RWPE2 (cell line): Measurements from ENCODE around the gene BOLA2.
A peak's percentile ranks its signal among the peaks of the same experiment; 100 is the strongest.
"Not testable (repeated sequence)": the region's sequence is repeated elsewhere in the genome, so short reads cannot be mapped to it uniquely, and the experiment has no call there.

ENCODE experiments used
- ATAC-seq: fragments of 200-7000 bp; cut with Tn5 transposase; 3 replicates; pipeline ENCODE4 v1.9.1; 2021; ENCODE audit warnings: low read depth
- DNase-seq: peaks from one replicate; pipeline ENCODE4 v3.0.0-alpha.2; 2020; ENCODE audit warnings: low spot score
- H3K27ac ChIP-seq: fragments of 450-650 bp; 2 replicates; pipeline ENCODE4 v1.5.1; 2017; ENCODE audit warnings: mild to moderate bottlenecking; ENCODE audit not compliant: poor library complexity, severe bottlenecking
- H3K27me3 ChIP-seq: fragments of 250-450 bp; sonication (Bioruptor Pico); 2 replicates; pipeline ENCODE4 v1.5.1; 2021; ENCODE audit warnings: mild to moderate bottlenecking, moderate library complexity; ENCODE audit not compliant: insufficient read depth, poor library complexity, severe bottlenecking
- H3K36me3 ChIP-seq: fragments of 250-450 bp; sonication (Bioruptor Pico); 2 replicates; pipeline ENCODE4 v1.5.1; 2020; ENCODE audit warnings: low read depth, mild to moderate bottlenecking, moderate library complexity
- H3K4me1 ChIP-seq: fragments of 250-450 bp; sonication (Bioruptor Pico); 2 replicates; pipeline ENCODE4 v1.5.1; 2021; ENCODE audit warnings: mild to moderate bottlenecking, moderate library complexity; ENCODE audit not compliant: insufficient read depth, poor library complexity, severe bottlenecking
- H3K4me3 ChIP-seq: fragments of 250-450 bp; sonication (Bioruptor Pico); 2 replicates; pipeline ENCODE4 v1.5.1; 2021; ENCODE audit warnings: mild to moderate bottlenecking, moderate library complexity; ENCODE audit not compliant: severe bottlenecking
- H3K9me3 ChIP-seq: fragments of 250-450 bp; sonication (Bioruptor Pico); 2 replicates; pipeline ENCODE4 v1.5.1; 2021; ENCODE audit warnings: mild to moderate bottlenecking, moderate library complexity; ENCODE audit not compliant: severe bottlenecking

BOLA2 gene

DNA sequence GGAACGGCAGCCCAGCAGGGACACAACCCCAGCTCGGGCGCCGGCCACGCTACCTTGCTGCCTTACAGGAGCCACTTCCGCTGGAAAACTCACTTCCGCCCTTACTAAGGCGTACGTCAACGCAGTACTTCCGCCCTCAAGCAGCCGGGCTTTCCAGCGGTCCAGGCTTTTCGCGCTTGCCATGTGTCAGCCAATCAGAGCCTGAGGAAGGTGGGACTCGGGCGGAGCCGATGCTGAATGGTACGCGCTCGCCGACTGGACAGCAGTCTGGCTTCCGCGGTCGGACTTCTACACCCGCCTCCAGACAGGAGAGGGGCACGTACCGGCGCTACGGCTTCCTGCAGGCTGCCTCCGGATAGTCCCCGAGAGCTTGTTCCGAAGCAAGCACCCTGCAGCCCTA lies at the start of gene BOLA2, which contains the start of gene SLX1B:
TSS of gene BOLA2 (minus strand) at position 83 of the 400 bp plus-strand sequence. CDS start 98 bp downstream, outside the sequence.
TSS of gene SLX1B (plus strand) at position 265 of the 400 bp plus-strand sequence.
- peak; percentile 93 for ATAC-seq
- not testable (repeated sequence) for H3K9me3 ChIP-seq, H3K36me3 ChIP-seq, H3K27me3 ChIP-seq, H3K4me3 ChIP-seq, H3K4me1 ChIP-seq, DNase-seq, H3K27ac ChIP-seq

DNA sequence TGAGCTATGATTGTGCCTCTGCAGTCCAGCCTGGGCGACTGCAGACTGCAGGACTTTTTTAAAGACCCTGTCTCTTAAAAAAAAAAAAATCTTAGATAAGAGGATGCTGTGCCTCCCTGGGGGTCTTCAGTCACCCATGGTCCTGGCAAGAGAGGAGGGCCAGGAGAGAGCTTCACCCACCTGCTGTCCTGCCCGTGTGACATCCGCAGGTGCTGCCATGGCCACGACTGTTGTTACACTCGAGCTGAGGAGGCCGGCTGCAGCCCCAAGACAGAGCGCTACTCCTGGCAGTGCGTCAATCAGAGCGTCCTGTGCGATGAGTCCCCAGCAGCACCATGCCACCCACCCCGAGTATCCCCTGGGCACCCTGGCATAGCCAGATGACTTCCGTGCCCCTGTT lies 28.1 kb upstream of the BOLA2 start:
- H3K27ac ChIP-seq, ATAC-seq, H3K27me3 ChIP-seq, H3K4me1 ChIP-seq, H3K4me3 ChIP-seq, H3K9me3 ChIP-seq, H3K36me3 ChIP-seq: not testable (repeated sequence)
- peak; percentile 19 for DNase-seq

DNA sequence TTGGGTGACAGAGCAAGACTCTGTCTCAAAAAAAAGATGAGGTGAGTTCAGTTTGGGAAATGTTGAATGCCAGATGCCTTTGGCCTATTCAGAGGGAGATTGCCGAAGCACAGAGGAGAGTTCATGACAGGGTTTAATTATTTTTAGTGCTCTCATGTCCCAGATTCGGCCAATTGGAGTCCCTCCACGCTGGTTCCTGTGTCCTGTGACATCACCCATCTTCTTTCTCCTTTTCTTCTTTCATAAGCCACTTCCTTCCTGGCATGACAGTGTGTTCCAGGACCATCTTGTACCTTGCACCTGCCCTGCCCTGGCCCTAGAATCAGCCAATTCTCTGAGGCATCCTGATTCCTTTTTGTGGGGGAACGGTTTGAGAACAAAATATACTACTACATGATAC lies 17.9 kb upstream of the BOLA2 start:
- ATAC-seq, H3K36me3 ChIP-seq, H3K9me3 ChIP-seq, H3K4me3 ChIP-seq, H3K4me1 ChIP-seq, H3K27me3 ChIP-seq, DNase-seq, H3K27ac ChIP-seq: not testable (repeated sequence)

DNA sequence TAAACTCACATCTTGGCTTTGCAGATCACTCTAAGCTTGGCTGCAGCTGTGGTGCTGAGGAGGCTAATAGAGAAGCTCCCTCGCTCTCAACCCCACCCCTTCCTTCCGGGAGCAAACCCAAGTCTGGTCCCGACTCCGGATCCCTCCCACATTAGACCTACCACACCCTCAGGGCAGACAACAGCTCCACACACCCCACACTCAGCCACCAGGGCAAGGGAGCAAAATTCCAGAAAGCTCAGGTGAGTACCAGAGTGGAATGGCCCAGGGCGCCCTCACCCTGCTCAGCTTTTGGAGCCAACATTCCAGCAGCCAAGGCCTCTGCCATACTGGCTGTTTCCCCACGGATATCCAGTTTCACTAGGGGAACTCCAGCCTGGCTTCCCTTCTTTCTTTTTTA lies 15.5 kb upstream of the BOLA2 start:
- not testable (repeated sequence) for H3K27me3 ChIP-seq, H3K27ac ChIP-seq, H3K4me1 ChIP-seq, H3K36me3 ChIP-seq, H3K9me3 ChIP-seq, H3K4me3 ChIP-seq
- ATAC-seq (peak; percentile 85), DNase-seq (peak; percentile 81)

DNA sequence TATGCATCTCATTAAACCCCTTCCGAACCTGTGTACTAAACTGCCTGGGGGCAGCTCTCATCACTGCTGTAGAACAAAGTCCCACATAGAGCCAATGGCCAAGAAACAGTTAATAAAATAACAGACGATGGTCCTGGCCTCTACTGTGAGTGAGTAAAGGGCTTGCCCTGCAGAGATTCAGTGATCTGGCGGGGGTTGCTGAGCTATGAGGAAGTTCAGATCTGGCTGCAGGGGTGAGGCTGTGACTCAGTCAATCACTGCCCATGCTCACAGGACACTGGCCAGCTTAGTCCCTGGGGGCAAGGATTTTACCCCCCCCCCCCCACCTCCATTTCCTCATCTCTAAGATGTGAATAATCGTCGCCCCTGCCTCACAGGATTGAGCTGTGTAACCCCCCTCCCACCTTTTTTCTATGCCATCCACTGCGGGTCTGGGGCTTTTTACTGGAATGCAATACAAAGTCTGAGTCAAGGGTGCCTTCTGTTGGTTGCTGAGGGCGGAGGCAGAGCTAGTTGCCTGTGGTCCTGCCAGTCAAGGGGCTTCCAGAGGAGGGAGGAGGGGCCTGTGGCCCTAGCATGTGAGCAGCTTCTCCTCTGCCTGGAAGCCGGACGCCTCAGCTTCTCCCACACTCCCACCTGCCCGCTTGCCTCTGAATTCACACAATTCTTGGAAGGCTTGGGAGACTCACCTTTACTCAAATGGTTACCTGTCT lies 13.7 kb upstream of the BOLA2 start:
- ATAC-seq: peak; percentile 69
- H3K9me3 ChIP-seq, H3K4me1 ChIP-seq, H3K36me3 ChIP-seq, H3K4me3 ChIP-seq, H3K27me3 ChIP-seq, H3K27ac ChIP-seq, DNase-seq: not testable (repeated sequence)

DNA sequence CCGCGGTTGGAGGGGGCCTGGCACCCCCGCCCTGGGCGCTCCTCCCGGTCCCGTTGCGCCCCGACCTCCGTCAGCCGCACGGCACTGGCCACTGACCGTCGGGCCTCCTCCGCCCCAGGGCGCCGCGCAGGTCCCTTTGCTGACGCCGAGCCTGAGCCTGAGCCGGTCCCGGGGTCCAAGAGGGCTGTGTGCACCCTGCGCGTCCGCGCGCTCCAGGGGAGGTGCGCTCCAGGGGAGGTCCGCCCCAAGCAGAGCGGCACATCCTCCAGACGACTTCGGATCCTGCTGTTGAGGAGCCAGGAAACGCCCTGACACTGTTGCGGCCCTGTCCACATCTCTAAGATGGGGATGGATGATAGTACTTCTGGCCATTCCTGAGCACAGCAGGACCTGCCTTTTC lies 12.8 kb upstream of the BOLA2 start:
- peak; percentile 1; the same call in 2 of the 3 replicates for ATAC-seq
- DNase-seq: not testable (repeated sequence)

DNA sequence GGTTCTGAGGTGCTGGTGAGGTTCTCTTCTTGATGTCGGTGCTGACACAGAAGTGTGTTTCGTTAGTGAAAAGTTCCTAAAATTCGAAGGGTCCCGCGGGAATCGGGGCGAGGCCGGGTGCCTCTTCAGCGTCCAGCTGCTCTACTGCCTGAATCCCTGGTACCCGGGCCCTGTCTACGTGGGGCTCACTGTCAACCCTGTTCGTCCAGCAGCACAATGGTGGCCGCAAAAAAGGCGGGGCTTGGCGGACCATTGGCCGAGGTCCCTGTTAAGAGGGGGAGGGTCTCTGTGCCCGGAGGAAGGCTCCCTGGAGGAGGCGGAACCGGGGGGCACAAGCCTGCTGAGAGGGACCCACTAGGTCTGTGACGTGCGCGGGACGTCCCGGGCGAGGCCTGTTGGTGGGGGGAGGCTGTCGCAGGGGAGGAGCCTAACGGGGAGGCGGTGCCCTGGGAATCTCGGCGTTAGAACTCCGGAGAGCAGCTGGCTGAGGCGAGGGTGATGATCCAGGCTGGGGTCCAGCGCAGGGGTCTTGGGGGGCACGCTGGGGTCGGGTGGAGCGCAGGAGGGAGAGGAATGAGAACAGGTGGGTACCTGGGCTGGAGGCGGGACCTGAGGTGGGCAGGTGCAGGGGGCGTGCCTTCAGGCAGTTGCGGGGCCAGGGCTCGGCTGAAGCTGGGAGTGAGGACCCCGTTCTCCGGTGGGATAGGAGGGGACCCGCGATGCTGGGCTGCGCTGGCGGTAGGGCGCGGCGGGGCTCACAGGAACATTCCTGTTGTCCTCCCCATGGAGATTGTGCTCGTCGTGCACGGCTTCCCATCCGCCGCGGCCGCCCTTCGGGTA lies 12.1 kb upstream of the BOLA2 start:
- not testable (repeated sequence) for H3K27ac ChIP-seq, DNase-seq, H3K4me3 ChIP-seq, H3K27me3 ChIP-seq, H3K4me1 ChIP-seq, H3K9me3 ChIP-seq, H3K36me3 ChIP-seq
- ATAC-seq: peak; percentile 17; the same call in 2 of the 3 replicates

More for the DNA sequence above, 12.8 kb upstream of the BOLA2 start:
- not testable (repeated sequence) for H3K9me3 ChIP-seq, H3K4me1 ChIP-seq, H3K27ac ChIP-seq, H3K4me3 ChIP-seq, H3K27me3 ChIP-seq, H3K36me3 ChIP-seq

DNA sequence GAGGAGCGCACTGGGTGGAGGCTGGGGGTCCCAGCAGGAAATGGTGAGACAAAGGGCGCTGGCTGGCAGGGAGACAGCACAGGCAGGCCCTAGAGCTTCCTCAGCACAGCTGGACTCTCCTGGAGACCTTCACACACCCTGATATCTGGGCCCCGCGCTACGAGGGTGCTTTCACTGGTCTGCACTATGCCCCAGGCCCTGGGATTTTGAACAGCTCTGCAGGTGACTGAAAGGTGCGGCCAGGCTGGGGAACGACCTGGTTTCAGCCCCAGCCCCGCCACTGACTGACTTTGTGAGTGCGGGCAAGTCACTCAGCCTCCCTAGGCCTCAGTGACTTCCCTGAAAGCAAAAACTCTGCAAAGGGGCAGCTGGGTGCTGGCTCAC lies 6.5 kb upstream of the BOLA2 start:
- ATAC-seq: peak; percentile 9
- not testable (repeated sequence) for H3K27me3 ChIP-seq, H3K36me3 ChIP-seq, H3K27ac ChIP-seq, H3K4me3 ChIP-seq, H3K9me3 ChIP-seq, DNase-seq, H3K4me1 ChIP-seq

DNA sequence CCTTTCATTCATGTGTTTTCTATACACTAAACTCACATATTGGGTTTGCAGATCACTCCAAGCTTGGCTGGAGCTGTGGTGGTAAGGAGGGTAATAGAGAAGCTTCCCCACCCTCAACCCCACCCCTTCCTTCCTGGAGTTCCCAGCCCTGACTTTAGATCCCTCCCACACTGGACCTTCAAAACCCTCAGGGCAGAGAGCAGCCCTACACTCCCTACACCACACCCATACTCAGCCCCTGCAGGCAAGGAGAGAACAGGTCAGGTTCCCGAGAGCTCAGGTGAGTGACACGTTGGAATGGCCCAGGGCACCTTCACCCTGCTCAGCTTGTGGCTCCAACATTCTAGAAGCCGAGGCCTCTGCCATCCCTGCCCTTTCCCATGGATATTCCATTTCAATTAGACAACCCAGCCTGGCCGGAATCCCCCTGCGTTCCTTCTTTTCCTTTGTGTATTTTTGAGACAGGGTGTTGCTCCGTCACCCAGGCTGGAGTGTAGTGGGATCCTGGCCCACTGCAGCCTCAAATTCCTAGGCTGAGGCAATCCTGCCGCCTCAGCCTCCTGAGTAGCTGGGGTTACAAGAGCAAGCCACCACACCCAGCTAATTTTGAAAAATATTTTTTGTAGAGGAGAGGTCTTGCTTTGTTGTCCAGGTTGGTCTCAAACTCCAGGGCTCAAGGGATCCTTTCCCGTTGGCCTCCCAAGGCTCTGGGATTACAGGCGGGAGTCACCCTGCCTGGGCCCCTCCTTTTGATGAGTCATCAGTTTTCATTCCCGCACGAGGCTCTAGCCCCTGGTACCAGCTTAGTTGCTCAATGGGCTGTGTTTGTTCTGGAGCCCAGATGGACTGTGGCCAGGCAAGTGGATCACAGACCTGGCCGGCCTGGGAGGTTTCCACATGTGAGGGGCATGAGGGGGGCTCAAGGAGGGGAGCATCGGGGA lies 5.8 kb upstream of the BOLA2 start, which contains the start of gene SULT1A4:
TSS of gene SULT1A4 (plus strand) at position 208 of the 941 bp plus-strand sequence. CDS start 1,473 bp downstream, outside the sequence.
- DNase-seq, H3K36me3 ChIP-seq, H3K27ac ChIP-seq, H3K27me3 ChIP-seq, H3K4me3 ChIP-seq, H3K9me3 ChIP-seq, H3K4me1 ChIP-seq: not testable (repeated sequence)
- ATAC-seq: peak; percentile 73

DNA sequence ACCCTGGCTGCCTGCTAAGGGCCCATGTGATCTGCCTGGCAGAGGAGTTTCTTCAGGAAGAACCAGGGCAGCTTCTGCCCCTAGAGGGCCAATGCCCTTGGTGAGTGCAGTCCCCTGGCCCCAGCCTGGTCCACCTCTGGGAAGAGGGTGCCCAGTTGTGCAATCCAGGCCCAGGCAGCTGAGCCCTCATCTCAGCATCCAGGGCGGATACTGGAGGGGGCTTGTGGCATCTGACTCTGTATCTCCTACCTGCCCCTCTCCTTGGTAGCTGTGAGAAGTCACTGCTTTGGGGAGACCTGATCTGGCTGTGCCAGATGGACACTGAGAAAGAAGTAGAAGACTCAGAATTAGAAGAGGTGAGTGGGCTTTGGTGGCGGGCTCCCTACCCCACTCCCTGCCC lies 3.5 kb upstream of the BOLA2 start:
- not testable (repeated sequence) for ATAC-seq, H3K27ac ChIP-seq, H3K4me3 ChIP-seq

More for the DNA sequence above, 3.5 kb upstream of the BOLA2 start:
- H3K9me3 ChIP-seq, H3K27me3 ChIP-seq, H3K4me1 ChIP-seq, H3K36me3 ChIP-seq: not testable (repeated sequence)
- peak; percentile 30 for DNase-seq
